C4-2B (cell line): ENCODE measurements around the gene FBXL17.
"Not testable (repeated sequence)": the region's sequence is repeated elsewhere in the genome, so short reads cannot be mapped to it uniquely, and the experiment has no call there.

Experiments
- H3K27ac ChIP-seq: fragments of 450-650 bp; 2 replicates; pipeline ENCODE4 v1.5.1; 2017
- ZFX ChIP-seq: fragments of 450-650 bp; IDR thresholded peaks from 2 replicates; pipeline ENCODE4 v1.6.1; 2017
- TF ChIP-seq, protein P1 (sequence below): fragments of 450-650 bp; conservative IDR thresholded peaks from 2 replicates; pipeline ENCODE4 v1.5.1; 2017; ENCODE audit warnings: mild to moderate bottlenecking

Gene FBXL17

DNA sequence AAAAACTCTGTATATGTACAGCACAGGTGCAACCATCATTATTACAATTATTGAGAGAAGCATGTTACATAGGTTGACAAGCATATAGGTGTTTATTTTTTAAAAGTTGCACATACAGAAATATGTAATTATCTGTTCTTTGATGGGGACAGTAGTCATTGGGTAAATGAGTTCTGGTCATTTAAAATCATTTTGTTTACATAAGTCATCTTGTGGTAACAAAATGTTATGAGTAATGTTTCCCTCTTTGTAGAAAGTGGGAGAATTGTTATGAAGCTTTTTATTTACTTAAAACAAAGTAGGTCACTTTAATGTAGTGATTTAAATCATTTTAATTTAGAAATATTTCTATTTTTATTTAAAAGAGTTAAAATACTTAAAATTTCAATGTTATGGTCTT, 33.8 kb upstream of the FBXL17 start:
- no peak overlapping the region for H3K27ac ChIP-seq
- no peak for TF ChIP-seq ZFX
- TF ChIP-seq, protein P1, sequence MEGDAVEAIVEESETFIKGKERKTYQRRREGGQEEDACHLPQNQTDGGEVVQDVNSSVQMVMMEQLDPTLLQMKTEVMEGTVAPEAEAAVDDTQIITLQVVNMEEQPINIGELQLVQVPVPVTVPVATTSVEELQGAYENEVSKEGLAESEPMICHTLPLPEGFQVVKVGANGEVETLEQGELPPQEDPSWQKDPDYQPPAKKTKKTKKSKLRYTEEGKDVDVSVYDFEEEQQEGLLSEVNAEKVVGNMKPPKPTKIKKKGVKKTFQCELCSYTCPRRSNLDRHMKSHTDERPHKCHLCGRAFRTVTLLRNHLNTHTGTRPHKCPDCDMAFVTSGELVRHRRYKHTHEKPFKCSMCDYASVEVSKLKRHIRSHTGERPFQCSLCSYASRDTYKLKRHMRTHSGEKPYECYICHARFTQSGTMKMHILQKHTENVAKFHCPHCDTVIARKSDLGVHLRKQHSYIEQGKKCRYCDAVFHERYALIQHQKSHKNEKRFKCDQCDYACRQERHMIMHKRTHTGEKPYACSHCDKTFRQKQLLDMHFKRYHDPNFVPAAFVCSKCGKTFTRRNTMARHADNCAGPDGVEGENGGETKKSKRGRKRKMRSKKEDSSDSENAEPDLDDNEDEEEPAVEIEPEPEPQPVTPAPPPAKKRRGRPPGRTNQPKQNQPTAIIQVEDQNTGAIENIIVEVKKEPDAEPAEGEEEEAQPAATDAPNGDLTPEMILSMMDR = no peak

DNA sequence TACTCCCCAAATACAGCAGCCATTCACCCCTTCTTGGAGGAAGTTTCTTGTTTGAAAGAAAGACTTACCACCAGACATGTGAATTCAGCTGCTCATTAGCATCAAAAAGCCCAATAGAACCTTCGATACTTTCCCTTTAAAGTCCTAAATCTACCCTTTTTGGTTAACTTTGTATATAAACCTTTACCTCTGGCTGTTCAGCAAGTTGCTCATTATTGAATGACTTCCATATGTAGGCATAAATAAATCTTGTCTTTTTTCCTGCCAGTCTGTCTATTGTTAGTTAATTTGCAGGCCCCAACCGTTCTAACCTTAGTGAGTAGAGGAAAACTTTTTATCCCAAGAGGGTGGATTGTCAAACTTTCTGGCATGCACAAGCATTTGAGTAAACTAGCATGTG, 27.9 kb upstream of the FBXL17 start:
- no peak for TF ChIP-seq ZFX
- TF ChIP-seq, protein P1 = no peak
- H3K27ac ChIP-seq = no peak overlapping the region

GRCh38 chr5:108405201-108405600, 23.3 kb upstream of the FBXL17 start:
- not testable (repeated sequence) for H3K27ac ChIP-seq

DNA sequence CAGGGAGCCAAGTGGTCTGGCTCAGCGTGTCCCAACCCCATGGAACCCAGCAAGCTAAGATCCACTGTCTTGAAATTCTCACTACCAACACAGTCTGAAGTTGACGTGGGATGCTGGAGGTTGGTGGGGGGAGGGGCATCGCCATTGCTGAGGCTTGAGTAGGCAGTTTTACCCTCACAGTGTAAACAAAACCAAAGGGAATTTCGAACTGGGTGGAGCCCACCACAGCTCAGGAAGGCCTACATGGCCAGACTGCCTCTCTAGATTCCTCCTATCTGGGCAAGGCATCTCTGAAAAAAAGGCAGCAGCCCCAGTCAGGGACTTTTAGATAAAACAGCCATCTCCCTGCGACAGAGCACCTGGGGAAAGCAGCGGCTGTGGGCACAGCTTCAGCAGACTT, 17.1 kb upstream of the FBXL17 start:
- H3K27ac ChIP-seq = no peak overlapping the region
- TF ChIP-seq, protein P1 = no peak
- no peak for TF ChIP-seq ZFX

DNA sequence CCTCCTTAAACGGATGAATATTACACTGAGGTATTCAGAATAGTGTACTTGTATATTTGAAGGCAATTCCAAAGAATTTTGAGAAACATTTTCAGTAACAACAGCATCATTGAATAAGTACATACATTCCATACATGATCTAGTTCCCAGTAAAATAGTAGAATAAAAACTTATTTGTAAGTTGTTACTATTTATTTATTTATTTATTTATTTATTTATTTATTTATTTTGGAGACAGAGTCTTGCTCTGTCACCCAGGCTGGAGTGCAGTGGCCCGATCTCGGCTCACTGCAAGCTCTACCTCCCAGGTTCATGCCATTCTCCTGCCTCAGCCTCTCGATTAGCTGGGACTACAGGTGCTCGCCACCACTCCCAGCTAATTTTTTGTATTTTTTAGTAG, 14.9 kb upstream of the FBXL17 start:
- H3K27ac ChIP-seq = not testable (repeated sequence)

GRCh38 chr5:108387758-108388157, 5.9 kb upstream of the FBXL17 start:
- TF ChIP-seq, protein P1 = no peak
- no peak for TF ChIP-seq ZFX
- H3K27ac ChIP-seq = no peak overlapping the region

DNA sequence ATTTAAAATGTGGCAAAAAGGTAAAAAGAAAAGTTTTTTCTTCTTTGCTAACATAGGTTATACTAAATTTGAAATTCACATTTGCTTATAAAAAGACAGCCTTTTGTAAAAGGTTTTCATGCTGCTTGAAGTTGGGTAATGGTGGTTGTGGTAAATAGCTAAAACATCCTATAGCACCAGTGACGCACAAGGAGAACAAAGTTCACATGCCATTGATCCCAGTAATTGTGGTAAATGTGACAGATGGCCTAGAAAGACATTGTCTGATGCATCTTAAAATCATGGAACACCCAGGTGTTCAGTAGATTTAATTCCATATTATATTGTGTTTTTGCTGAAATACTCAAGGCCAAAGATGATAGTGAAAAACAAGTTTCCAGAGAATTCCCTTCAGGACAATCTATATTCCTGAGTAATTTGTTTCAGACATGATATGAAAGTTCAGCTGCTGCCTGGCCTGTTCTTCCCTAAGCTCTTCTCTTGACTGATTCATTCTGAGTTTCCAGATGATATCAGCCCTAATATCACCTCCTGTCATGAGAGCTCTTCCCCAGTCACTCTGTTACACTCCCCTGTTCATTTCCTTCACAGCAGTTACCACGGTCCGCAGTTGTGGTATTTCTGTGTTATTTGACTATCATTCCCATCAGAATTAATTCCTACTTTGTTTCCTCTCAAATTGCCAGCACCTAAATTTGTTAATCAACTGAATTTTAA, 4.6 kb upstream of the FBXL17 start:
- H3K27ac ChIP-seq = no peak overlapping the region
- no peak for TF ChIP-seq ZFX
- TF ChIP-seq, protein P1 = no peak

DNA sequence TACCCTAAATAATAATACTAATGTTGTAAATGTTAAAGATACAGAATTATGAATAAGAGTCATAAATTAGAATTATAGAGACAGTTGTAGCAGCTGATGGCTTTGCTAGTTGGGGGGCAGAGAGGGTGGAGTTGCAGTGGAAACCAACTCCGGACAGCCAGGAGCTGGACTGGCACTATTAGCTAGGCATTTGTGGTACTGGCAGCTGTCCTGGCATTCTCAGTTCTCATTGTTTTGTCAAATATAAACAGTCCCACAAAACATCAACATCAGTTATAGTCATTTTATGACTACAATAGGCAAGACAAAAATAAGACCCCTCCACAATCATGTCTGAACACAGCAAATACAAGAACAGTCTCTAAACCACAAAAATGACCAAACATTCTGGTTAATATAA, 2.8 kb upstream of the FBXL17 start:
- TF ChIP-seq, protein P1 = no peak
- no peak for TF ChIP-seq ZFX
- no peak overlapping the region for H3K27ac ChIP-seq
